ENCODE results near the gene PDE3B. TPM values are rescaled to one million over a fixed set of nuclear protein-coding genes. Genes with fewer than 3 reads are reported as not detected.

PDE3B gene
- total and polyA plus RNA-seq, 9 of the 15 experiments (the other 6 are each of a cell fraction or from before 2014, with no cell fraction given) = 2.3 to 22.5 (median 12.2) TPM

DNA sequence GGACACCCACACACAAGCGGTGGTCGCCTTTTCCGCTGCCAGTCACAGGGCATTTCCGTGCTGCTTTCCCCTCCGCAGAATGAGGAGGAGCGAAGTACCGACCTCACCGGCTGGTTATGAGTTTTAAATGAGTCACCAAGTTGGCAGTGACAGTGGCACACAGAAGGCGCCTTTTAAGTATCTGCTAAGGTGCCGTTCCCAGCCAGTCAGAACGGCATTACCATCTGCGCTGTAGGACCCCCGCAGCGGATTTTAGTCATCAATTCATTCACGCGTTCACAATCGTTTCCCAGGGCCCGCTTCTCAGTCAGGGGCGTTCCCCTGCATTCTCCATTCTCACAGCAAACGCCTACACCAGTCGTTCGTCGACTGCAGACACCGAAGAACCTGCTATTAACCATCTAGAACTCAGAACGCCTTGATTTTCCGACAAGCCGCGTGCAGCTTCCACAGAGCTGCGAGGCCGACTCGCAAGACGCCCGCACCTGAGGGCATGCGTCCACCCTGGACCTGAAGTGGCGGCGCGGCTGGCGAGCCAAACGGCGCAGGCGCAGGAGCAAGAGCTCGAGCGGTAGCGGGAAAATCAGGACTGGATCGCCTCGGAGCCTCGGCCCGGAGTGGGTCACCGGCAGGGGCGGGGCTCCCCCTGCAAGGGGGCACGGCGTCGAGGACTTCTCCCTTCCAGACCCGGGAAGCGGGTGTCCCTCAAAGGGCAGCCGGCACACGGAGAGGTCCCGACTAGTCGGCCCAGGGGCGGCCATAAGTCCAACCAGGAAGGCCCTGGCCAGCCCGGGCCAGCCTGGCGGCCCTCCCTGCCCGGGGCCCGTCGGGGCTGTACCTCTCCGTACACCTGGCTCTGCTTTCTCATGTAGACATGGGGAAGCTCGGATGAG, 247.8 kb downstream of the PDE3B start (continued):
- TF ChIP-seq, protein P1, sequence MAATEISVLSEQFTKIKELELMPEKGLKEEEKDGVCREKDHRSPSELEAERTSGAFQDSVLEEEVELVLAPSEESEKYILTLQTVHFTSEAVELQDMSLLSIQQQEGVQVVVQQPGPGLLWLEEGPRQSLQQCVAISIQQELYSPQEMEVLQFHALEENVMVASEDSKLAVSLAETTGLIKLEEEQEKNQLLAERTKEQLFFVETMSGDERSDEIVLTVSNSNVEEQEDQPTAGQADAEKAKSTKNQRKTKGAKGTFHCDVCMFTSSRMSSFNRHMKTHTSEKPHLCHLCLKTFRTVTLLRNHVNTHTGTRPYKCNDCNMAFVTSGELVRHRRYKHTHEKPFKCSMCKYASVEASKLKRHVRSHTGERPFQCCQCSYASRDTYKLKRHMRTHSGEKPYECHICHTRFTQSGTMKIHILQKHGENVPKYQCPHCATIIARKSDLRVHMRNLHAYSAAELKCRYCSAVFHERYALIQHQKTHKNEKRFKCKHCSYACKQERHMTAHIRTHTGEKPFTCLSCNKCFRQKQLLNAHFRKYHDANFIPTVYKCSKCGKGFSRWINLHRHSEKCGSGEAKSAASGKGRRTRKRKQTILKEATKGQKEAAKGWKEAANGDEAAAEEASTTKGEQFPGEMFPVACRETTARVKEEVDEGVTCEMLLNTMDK (IDR thresholded peaks at IDR 0.05; ENCODE audit: borderline replicate concordance, insufficient read depth, low read depth, low read length, poor library complexity, severe bottlenecking) = no peak
- TF ChIP-seq ZNF23 (CRISPR knock-in tag; IDR thresholded peaks at IDR 0.05) (no peak), PHF8 (IDR thresholded peaks at IDR 0.05; ENCODE audit: borderline replicate concordance, low read length) (peak; percentile 82; the same call in 1 of the 2 replicates), E2F3 (CRISPR knock-in tag; IDR thresholded peaks at IDR 0.05) (no peak), DMBX1 (CRISPR knock-in tag; IDR thresholded peaks at IDR 0.05; ENCODE audit: borderline replicate concordance) (0 out of 2 replicates have a peak, but pooled peaks have one; percentile 45), PCBP1 (IDR thresholded peaks at IDR 0.05; ENCODE audit: low read depth, low read length, poor library complexity, severe bottlenecking) (peak; percentile 68), SNRNP70 (optimal IDR thresholded peaks at IDR 0.05; ENCODE audit: low read depth, low read length) (no peak), HNRNPUL1 (IDR thresholded peaks at IDR 0.05; ENCODE audit: low read length) (no peak), ZNF583 (CRISPR knock-in tag; IDR thresholded peaks at IDR 0.05) (0 out of 2 replicates have a peak, but pooled peaks have one; percentile 18), FOXJ2 (tag; IDR thresholded peaks at IDR 0.05) (no peak), SMARCB1 (IDR thresholded peaks at IDR 0.05; ENCODE audit: insufficient read length, low read depth) (no peak), TEAD1 (CRISPR knock-in tag; IDR thresholded peaks at IDR 0.05) (peak; percentile 34 to 88; a peak in 3 of 4 replicates), NR2C1 (IDR thresholded peaks at IDR 0.05) (no peak), NR2C1 (tag; IDR thresholded peaks at IDR 0.05) (no peak)
- TF ChIP-seq, protein P2, sequence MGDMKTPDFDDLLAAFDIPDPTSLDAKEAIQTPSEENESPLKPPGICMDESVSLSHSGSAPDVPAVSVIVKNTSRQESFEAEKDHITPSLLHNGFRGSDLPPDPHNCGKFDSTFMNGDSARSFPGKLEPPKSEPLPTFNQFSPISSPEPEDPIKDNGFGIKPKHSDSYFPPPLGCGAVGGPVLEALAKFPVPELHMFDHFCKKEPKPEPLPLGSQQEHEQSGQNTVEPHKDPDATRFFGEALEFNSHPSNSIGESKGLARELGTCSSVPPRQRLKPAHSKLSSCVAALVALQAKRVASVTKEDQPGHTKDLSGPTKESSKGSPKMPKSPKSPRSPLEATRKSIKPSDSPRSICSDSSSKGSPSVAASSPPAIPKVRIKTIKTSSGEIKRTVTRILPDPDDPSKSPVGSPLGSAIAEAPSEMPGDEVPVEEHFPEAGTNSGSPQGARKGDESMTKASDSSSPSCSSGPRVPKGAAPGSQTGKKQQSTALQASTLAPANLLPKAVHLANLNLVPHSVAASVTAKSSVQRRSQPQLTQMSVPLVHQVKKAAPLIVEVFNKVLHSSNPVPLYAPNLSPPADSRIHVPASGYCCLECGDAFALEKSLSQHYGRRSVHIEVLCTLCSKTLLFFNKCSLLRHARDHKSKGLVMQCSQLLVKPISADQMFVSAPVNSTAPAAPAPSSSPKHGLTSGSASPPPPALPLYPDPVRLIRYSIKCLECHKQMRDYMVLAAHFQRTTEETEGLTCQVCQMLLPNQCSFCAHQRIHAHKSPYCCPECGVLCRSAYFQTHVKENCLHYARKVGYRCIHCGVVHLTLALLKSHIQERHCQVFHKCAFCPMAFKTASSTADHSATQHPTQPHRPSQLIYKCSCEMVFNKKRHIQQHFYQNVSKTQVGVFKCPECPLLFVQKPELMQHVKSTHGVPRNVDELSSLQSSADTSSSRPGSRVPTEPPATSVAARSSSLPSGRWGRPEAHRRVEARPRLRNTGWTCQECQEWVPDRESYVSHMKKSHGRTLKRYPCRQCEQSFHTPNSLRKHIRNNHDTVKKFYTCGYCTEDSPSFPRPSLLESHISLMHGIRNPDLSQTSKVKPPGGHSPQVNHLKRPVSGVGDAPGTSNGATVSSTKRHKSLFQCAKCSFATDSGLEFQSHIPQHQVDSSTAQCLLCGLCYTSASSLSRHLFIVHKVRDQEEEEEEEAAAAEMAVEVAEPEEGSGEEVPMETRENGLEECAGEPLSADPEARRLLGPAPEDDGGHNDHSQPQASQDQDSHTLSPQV (IDR thresholded peaks at IDR 0.05) = peak; percentile 94
- TF ChIP-seq, protein P3, sequence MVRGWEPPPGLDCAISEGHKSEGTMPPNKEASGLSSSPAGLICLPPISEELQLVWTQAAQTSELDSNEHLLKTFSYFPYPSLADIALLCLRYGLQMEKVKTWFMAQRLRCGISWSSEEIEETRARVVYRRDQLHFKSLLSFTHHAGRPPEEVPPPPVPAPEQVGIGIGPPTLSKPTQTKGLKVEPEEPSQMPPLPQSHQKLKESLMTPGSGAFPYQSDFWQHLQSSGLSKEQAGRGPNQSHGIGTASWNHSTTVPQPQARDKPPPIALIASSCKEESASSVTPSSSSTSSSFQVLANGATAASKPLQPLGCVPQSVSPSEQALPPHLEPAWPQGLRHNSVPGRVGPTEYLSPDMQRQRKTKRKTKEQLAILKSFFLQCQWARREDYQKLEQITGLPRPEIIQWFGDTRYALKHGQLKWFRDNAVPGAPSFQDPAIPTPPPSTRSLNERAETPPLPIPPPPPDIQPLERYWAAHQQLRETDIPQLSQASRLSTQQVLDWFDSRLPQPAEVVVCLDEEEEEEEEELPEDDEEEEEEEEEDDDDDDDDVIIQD (CRISPR knock-in tag; IDR thresholded peaks at IDR 0.05) = 0 out of 2 replicates have a peak, but pooled peaks have one; percentile 65
- TF ChIP-seq, protein P4, sequence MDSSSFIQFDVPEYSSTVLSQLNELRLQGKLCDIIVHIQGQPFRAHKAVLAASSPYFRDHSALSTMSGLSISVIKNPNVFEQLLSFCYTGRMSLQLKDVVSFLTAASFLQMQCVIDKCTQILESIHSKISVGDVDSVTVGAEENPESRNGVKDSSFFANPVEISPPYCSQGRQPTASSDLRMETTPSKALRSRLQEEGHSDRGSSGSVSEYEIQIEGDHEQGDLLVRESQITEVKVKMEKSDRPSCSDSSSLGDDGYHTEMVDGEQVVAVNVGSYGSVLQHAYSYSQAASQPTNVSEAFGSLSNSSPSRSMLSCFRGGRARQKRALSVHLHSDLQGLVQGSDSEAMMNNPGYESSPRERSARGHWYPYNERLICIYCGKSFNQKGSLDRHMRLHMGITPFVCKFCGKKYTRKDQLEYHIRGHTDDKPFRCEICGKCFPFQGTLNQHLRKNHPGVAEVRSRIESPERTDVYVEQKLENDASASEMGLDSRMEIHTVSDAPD (CRISPR knock-in tag; IDR thresholded peaks at IDR 0.05) = no peak

Data from K562 (cell line).